Astrocyte (in vitro differentiated cells and primary cell): Measurements from ENCODE around the gene MYO1E.

Experiments
- CTCF ChIP-seq: IDR thresholded peaks from 2 replicates; pipeline ENCODE4 v1.5.1; 2011; ENCODE audit warnings: low read depth, mild to moderate bottlenecking, inconsistent platforms, low read length, moderate library complexity; ENCODE audit not compliant: insufficient read depth
- EZH2 ChIP-seq: IDR thresholded peaks from 2 replicates; pipeline ENCODE4 v1.6.1; 2012; ENCODE audit warnings: mild to moderate bottlenecking, low read length, inconsistent platforms; ENCODE audit not compliant: insufficient read depth

- no peak for TF ChIP-seq CTCF
- TF ChIP-seq EZH2 = no peak
Measured at GRCh38 chr15:59256482-59256881, 116.2 kb downstream of the MYO1E start.
